ENCODE measurements around the gene HAGH. TPM values are rescaled to one million over a fixed set of nuclear protein-coding genes. Genes with fewer than 3 reads are reported as not detected.

The HAGH gene
- polyA plus RNA-seq, 4 donors = 29.7 to 51.8 (median 31.9) TPM

DNA sequence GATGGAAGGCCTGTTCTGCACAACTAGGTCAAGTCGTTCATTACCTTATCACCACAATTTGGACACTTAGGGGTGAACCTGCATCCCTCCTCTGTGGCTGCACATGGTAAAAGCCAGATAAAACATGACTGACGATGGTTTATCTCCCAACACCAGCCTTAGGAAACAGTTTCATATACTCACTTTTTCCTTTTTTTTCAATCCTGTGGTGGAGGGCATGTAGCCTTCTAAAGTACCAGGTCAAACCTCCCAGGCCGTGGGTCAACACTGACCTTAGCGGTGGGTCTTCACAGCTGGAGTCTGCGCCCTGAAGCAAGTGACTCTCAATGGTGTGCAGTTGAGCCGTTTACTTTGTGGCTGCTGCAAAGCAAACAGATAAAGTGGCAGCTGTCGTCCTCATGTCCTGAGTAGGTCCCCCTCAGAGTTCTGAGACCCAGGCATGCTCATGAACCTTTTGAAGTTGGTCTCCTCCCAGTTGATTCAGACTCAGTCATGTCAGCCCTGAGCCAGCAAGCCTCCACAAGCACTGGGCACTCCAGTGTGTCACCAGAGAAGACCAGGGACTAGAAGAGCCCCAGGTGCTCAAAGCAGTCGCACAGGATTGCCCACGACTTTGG lies 6.3 kb upstream of the HAGH start:
- DNase-seq (ENCODE audit: low read depth in 4 of 4, low spot score in 3 of 4) = no peak

- DNase-seq (ENCODE audit: low read depth in 4 of 4, low spot score in 3 of 4) = no peak
Measured at GRCh38 chr16:1831186-1832075, 4.8 kb upstream of the HAGH start.

DNA sequence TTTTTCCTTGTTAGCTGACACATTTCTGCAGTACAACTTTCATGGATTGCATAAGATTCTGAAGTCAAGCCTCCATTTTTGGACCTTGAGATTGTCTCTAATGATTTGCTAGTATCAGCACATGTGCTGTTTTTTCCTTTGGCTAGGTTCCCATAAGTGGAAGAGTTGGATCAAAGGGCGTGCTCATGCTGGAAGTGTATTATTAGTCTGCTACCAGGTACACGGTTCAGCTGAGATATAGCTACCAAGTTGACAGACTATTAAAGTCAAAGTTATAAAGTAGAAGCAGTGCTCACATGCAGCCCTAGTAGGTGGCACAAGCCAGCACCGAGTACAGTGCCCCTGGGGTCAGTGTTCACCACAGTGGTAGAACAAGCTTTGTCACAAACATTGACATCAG lies 3.6 kb upstream of the HAGH start:
- no peak for DNase-seq (ENCODE audit: low read depth in 4 of 4, low spot score in 3 of 4)

DNA sequence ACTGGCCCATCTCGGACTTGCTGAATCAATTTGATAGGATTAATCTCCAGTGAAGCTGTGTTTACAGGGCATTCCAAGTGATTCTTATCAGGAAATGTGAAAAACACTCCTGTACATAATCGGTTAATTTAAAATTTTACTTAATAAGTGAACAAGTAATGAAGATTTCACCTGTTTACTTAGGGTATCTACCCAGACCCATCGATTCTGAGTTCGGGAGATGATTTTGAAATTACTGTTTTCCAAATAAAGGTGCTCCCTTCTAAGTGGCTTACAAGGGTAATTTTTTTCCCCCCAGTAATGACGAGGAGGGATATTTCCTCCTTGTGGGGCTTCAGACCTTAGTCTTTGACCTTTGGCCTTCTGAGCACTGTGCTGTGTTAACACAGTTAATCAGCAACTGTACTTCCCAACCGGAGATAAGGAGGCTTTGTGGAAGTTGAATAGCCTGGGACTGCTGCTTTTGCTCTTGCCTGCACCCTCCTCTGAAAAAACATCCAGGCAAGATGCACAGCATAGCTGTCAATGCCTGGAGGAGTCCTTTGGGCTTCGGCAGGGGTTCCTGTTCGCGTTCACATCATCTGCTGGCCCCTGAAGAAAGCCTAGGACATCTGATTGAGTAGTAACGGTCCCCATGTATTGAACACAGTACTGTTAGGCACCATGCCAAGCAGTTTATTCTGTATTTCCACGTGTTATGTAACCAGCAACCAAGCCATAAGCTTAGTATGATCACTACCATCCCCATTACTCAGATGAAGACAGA lies 2.2 kb upstream of the HAGH start:
- no peak for DNase-seq (ENCODE audit: low read depth in 4 of 4, low spot score in 3 of 4)

- peak in 1 of 4 donors; percentile 29 for DNase-seq (ENCODE audit: low read depth in 4 of 4, low spot score in 3 of 4)
Measured at GRCh38 chr16:1825864-1826690, 548 bp downstream of the HAGH start.

- DNase-seq (ENCODE audit: low read depth in 4 of 4, low spot score in 3 of 4) = no peak
Measured at GRCh38 chr16:1825381-1825863, 1.2 kb downstream of the HAGH start.

GRCh38 chr16:1823821-1824220 lies 2.8 kb downstream of the HAGH start:
- DNase-seq (ENCODE audit: low read depth in 4 of 4, low spot score in 3 of 4) = no peak

- no peak for DNase-seq (ENCODE audit: low read depth in 4 of 4, low spot score in 3 of 4)
Measured at GRCh38 chr16:1822801-1823200, 3.8 kb downstream of the HAGH start.

DNA sequence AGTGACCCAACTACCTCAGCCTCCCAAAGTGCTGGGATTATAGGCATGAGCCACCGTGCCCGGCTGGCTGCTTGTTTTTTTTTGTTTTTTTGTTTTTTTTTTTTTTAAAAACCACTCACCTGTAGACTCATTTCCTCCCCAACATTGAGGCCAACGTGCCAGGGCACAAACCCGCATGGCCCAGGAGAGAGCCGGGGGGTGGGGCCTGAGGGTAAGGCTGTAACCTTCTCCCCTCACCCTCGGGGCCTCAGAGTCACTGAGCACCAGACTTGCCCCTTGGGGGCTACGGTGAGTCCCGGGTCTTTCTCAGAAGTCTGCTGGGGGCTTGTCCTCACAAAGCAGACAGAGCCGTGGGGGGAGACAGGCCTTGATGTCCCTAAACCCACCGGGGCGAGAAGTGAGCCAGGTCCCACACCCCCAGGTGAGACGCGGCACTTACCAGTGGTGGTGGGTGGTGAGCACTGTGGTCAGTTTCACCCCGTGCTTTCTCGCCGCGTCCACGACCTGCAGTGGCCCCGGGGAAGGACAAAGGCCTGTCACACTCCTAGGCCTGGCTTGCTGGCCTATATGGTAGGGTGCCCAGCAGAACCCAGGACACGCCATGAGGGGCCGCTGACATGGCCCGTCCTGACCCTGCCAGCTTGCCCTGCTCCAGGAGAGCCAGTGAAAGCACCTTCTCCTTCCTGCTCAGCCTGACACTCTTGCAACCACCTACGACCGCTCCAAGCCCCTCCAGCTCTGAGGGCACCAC lies 4.6 kb downstream of the HAGH start:
- DNase-seq (ENCODE audit: low read depth in 4 of 4, low spot score in 3 of 4) = no peak

GRCh38 chr16:1820946-1821290 lies 5.7 kb downstream of the HAGH start:
- DNase-seq (ENCODE audit: low read depth in 4 of 4, low spot score in 3 of 4) = no peak

GRCh38 chr16:1820096-1820945 lies 6.3 kb downstream of the HAGH start:
- DNase-seq (ENCODE audit: low read depth in 4 of 4, low spot score in 3 of 4) = no peak

- no peak for DNase-seq (ENCODE audit: low read depth in 4 of 4, low spot score in 3 of 4)
Measured at GRCh38 chr16:1819611-1820010, 7.0 kb downstream of the HAGH start.

GRCh38 chr16:1818873-1819525 lies 7.6 kb downstream of the HAGH start:
- no peak for DNase-seq (ENCODE audit: low read depth in 4 of 4, low spot score in 3 of 4)

GRCh38 chr16:1818204-1818872 lies 8.3 kb downstream of the HAGH start:
- no peak for DNase-seq (ENCODE audit: low read depth in 4 of 4, low spot score in 3 of 4)

DNA sequence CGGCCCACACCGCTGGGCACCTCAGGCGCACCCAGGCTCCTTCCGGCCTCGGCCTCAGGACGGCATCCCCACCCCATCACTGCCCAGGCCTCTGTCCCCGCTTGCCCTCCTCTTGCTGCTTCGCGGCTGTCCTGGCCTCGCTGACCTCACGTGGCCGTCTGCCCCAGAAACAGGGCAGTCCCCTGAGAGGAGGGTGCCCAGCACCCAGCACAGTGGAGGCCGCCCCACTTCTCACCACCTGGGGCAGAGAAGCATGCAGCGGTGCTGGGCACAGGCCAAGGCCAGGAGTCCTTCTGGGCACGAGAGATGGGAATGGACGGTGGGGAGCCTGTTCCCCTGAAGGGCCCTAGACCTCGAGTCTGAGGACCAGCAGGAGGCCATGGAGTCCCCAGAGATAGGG lies 8.9 kb downstream of the HAGH start:
- DNase-seq (ENCODE audit: low read depth in 4 of 4, low spot score in 3 of 4) = no peak

GRCh38 chr16:1817276-1817589 lies 9.4 kb downstream of the HAGH start:
- no peak for DNase-seq (ENCODE audit: low read depth in 4 of 4, low spot score in 3 of 4)

- no peak for DNase-seq (ENCODE audit: low read depth in 4 of 4, low spot score in 3 of 4)
Measured at GRCh38 chr16:1816396-1817275, 10.0 kb downstream of the HAGH start.

Data from left renal pelvis (tissue), 4 donors.